AG10803 (cell line): ENCODE measurements around the gene ANKRD13A.
"Not testable (repeated sequence)": the region's sequence is repeated elsewhere in the genome, so short reads cannot be mapped to it uniquely, and the experiment has no call there.

Source experiments
- DNase-seq: peaks from one replicate; pipeline ENCODE4 v3.0.0; 2010; ENCODE audit warnings: low read depth
- H3K4me3 ChIP-seq: 2 replicates; pipeline ENCODE4 v1.5.1; 2011; ENCODE audit warnings: mild to moderate bottlenecking, low read length, control low read depth
- TF ChIP-seq, protein P1 (sequence below): conservative IDR thresholded peaks from 2 replicates; pipeline ENCODE4 v1.5.1; 2011; ENCODE audit warnings: mild to moderate bottlenecking, low read length, control low read depth, inconsistent platforms

ANKRD13A gene

DNA sequence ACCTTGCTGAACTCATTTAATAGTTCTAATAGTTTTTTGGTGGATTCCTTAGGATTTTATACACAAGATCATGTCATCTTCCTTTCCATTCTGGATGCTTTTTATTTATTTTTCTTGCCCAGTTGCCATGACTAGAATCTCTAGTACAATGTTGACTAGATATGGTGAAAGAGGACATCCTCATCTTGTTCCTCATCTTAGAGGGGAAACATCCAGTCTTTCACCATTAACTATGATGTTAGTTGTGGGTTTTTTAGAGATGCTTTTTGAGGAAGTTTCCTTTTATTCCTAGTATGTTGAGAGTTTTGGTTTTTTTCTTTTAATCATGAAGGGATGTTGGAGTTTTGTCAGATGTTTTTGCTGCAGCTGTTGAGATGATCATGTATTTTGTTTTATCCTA lies 8.7 kb downstream of the ANKRD13A start:
- TF ChIP-seq, protein P1, sequence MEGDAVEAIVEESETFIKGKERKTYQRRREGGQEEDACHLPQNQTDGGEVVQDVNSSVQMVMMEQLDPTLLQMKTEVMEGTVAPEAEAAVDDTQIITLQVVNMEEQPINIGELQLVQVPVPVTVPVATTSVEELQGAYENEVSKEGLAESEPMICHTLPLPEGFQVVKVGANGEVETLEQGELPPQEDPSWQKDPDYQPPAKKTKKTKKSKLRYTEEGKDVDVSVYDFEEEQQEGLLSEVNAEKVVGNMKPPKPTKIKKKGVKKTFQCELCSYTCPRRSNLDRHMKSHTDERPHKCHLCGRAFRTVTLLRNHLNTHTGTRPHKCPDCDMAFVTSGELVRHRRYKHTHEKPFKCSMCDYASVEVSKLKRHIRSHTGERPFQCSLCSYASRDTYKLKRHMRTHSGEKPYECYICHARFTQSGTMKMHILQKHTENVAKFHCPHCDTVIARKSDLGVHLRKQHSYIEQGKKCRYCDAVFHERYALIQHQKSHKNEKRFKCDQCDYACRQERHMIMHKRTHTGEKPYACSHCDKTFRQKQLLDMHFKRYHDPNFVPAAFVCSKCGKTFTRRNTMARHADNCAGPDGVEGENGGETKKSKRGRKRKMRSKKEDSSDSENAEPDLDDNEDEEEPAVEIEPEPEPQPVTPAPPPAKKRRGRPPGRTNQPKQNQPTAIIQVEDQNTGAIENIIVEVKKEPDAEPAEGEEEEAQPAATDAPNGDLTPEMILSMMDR, result no peak
- no peak for DNase-seq
- H3K4me3 ChIP-seq, result no peak overlapping the region

DNA sequence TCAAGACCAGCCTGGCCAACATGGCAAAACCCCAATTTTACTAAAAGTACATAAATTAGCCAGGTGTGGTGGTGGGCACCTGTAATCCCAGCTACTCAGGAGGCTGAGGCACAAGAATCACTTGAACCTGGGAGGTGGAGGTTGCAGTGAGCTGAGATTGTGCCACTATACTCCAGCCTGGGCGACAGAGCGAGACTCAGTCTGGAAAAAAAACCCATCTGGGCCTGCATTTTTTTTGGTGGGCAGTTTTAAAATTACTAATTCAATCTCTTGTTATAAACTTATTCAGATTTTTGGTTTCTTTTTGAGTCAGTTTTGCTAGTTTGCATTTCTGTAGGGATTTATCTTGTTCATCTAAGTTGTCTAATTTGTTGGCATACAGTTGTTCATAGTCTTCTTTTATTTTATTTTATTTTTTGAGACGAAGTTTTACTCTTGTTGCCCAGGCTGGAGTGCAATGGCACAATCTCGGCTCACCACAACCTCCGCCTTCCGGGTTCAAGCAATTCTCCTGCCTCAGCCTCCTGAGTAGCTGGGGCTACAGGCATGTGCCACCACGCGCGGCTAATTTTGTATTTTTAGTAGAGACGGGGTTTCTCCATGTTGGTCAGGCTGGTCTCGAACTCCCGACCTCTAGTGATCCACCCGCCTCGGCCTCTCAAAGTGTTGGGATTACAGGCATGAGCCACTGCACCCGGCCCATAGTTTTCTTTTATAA lies 9.6 kb downstream of the ANKRD13A start:
- DNase-seq, H3K4me3 ChIP-seq: not testable (repeated sequence)

DNA sequence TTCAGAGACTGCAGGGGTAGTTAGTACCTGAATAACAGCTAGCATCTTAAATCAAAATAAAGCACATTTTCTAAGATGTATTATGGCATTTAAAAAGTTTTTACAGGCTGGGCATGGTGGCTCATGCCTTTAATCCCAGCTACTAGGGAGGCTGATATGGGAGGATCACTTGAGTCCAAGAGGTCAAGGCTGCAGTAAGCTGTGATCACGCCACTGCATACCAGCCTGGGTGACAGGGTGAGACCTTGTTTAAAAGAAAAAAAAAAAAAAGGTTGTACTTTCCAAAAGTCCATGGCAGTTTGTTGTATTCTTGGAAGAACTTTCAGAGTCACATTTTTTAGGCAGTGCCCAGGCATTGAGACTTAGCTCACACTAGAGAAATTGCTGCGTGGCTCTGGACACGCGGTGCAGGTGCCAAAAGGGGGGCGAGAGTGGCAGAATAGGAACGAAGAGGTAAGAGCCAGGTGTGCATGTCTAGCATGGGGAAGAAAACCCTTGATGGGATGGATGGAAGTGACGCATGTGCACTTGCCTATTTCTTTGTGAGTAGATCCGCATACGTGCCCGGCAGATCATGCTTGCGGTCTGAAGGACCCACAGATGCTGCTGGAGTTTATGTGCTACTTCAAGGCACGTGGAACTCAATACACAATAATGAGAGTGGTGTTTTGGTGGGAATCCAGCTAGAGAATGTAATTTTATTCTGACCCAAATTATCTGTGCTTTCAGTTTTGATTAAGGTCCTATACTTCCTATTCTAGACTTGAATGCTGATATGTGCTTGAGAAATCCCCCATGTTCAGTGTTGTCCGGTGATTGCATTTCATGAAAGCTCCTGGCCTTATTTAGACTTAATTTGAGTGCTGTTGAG lies 11.9 kb downstream of the ANKRD13A start:
- TF ChIP-seq, protein P1, result no peak
- DNase-seq, result no peak
- H3K4me3 ChIP-seq, result no peak overlapping the region

DNA sequence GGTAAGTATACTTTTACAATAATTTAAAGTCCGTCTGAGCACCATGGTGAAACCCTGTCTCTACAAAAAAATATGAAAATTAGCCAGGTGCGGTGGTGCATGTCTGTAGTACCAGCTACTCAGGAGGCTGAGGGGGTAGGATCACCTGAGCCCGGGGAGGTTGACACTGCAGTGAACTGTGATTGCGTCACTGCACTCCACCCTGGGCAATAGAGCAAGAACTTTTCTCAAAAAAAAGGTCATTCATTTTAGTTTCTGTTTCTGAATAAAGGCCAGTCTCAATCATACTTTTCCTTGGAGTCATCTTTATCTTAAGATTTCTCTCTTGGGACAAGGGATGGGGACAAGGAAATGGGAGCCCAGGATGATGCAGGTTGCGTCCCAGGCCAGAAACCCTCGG lies 12.9 kb downstream of the ANKRD13A start:
- no peak overlapping the region for H3K4me3 ChIP-seq
- no peak for DNase-seq
- TF ChIP-seq, protein P1, result no peak

DNA sequence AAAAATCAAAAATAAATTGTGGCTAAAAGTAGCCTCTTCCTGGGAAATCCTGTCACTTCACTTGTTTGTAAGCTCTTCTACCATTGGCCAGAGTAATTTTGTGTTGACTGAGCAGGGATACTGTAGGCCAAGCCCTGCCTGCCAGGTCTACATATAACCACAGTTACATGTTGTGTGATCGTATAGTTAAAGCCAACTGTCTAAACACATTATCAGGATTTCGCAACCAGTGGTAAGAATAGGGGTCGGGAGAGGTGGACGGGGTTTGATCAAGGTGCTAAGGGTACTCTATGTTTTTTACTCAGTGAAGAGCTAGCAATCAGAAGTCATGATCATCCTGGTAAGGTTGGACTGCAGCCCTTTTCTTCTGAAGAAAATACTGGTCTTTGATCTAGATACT lies 13.4 kb downstream of the ANKRD13A start:
- H3K4me3 ChIP-seq, result no peak overlapping the region
- no peak for DNase-seq
- TF ChIP-seq, protein P1, result no peak

DNA sequence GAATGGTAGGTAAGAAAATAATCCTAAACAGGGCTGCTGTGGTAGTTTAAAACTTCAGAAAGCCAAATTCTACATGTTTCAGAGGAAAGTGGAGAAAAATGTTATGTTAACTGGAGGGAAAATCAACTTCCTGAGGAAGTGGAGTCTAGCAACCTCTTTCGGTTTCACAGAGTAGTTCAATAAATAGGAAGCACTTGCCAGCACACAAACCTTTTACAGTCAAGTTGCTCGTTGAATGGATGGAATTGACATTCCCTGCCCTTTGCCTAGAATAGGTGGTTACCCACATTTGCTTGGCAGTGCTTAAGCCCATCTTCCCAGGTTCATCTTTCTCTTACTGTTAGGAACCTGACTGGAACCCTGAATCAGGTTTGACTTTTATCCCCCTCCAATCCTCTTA lies 15.9 kb downstream of the ANKRD13A start:
- TF ChIP-seq, protein P1, result no peak
- H3K4me3 ChIP-seq, result no peak overlapping the region
- DNase-seq, result no peak

DNA sequence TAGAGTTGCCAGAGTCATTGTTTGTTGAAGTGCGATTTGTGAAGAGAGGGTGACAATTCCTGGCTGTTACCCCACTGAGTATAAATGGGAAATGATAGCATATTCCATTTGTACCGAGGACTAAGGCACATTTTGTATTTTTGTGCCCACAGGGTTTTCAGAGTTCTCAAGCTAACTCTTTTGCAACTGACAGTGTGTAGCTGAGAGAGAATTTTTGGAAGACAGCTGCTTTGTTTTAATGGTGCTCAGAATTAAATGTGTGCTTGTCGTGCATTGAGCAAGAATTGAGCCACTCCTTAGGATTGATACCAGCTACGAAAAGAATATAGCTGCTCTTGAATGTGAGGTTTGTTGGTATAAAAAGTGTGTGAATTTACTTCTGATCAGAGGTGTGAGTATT lies 21.7 kb downstream of the ANKRD13A start:
- no peak for DNase-seq
- TF ChIP-seq, protein P1, result no peak
- no peak overlapping the region for H3K4me3 ChIP-seq
